ENCODE data around the gene SPATA17. TPM values are rescaled to one million over a fixed set of nuclear protein-coding genes. Genes with fewer than 3 reads are reported as not detected.

SPATA17 gene
- polyA plus RNA-seq, 1 donor (not counting 4 experiments of a cell fraction or from before 2014, with no cell fraction given): 1.8 TPM

DNA sequence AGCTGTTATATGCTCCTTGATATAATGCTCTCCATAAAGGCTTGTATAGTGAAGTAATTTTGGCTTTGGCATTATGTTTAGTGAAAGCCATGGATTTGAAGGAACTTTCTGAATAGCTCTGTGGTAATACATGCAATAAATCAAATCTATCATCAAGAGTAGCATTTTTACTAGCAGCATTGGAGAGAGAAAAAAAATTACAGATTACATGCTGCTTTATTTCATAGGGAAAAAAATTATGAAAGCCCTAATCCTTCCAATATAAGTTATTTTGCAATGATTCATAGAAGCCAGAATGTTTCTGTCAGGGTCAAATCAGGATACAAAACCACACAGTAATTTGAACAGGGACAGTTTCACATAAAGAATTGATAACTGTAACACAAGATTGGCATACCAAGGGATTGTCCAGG lies 250.0 kb downstream of the SPATA17 start:
- TF ChIP-seq, protein P1, sequence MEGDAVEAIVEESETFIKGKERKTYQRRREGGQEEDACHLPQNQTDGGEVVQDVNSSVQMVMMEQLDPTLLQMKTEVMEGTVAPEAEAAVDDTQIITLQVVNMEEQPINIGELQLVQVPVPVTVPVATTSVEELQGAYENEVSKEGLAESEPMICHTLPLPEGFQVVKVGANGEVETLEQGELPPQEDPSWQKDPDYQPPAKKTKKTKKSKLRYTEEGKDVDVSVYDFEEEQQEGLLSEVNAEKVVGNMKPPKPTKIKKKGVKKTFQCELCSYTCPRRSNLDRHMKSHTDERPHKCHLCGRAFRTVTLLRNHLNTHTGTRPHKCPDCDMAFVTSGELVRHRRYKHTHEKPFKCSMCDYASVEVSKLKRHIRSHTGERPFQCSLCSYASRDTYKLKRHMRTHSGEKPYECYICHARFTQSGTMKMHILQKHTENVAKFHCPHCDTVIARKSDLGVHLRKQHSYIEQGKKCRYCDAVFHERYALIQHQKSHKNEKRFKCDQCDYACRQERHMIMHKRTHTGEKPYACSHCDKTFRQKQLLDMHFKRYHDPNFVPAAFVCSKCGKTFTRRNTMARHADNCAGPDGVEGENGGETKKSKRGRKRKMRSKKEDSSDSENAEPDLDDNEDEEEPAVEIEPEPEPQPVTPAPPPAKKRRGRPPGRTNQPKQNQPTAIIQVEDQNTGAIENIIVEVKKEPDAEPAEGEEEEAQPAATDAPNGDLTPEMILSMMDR (optimal IDR thresholded peaks at IDR 0.05 in 1 of 3, IDR thresholded peaks at IDR 0.05 in 1 of 3, conservative IDR thresholded peaks at IDR 0.05 in 1 of 3; ENCODE audit: extremely low read depth in 1 of 3, insufficient read depth in 2 of 3, low read length in 3 of 3): no peak
- TF ChIP-seq EZH2 (IDR thresholded peaks at IDR 0.05; ENCODE audit: low read length): no peak
- Histone ChIP-seq H2AFZ (ENCODE audit: control insufficient read depth, low read length) (no peak overlapping the region), H3K9me1 (ENCODE audit: control insufficient read depth, extremely low read depth, insufficient read depth, low read length) (no peaks in the 10 kb centered on the region), H3K27me3 (ENCODE audit: control insufficient read depth, extremely low read depth, insufficient read depth, low read length) (no peaks in the 10 kb centered on the region), H3K9me3 (ENCODE audit: control insufficient read depth, low read depth, low read length) (no peaks in the 10 kb centered on the region), H3K36me3 (ENCODE audit: control insufficient read depth in 2 of 2, extremely low read depth in 1 of 2, insufficient read depth in 2 of 2, low read length in 2 of 2) (no peaks in the 10 kb centered on the region), H3K4me2 (ENCODE audit: control insufficient read depth, extremely low read depth, insufficient read depth, low read depth, low read length) (no peak overlapping the region), H3K4me1 (ENCODE audit: control insufficient read depth, extremely low read depth, insufficient read depth, low read length) (no peaks in the 10 kb centered on the region), H3K79me2 (ENCODE audit: control insufficient read depth, insufficient read depth, low read length) (no peaks in the 10 kb centered on the region), H4K20me1 (ENCODE audit: control insufficient read depth, extremely low read depth, insufficient read depth, low read length) (no peaks in the 10 kb centered on the region), H3K9ac (ENCODE audit: control insufficient read depth, extremely low read depth, insufficient read depth, low read length) (no peak overlapping the region), H3K4me3 (ENCODE audit: control insufficient read depth in 2 of 3, extremely low read depth in 1 of 3, insufficient read depth in 2 of 3, low read depth in 1 of 3, low read length in 3 of 3) (no peak overlapping the region), H3K27ac (ENCODE audit: control insufficient read depth, insufficient read depth, low read length) (no peak overlapping the region)
- dilution Hi-C loops (cut with MboI; ENCODE audit: extremely low pct_ligation_motif_present, low sequenced_read_pairs): no loop called here
- DNase-seq (ENCODE audit: low read depth, low spot score) (no peak), FAIRE-seq (no peak)

DNA sequence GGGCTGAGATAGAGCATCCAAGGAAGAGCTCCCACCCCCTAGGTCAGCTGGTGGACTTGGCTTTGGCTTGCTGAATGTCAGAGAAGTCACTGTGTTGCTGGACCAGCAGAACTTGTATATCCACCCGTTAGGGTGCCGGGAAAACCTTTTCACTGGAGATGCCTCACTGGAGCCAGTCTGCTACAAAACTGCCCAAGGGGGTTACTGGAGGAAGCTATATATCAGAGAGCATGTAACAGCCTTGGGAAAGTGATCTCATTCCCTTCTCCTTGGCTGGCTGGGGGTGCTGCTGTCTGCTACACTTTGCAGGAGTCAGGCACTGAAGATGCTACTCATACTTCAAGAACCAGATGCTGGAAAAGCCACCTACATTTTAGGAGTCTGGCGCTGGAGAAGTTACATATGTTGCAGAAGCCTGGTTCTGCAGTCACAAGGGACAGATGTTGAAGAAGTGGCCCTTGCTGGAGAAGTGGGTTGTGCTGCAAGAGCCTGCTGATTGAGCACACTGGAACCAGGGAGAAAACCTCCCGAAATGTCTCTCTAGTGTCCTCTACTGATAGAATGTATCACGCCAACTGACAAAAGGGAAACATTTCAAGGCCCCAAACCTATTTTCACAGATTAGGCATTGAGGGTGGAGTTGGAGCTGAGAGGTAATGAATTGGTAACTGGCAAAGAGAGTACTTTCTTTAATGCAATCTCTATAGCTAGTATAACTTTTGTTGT lies 250.6 kb downstream of the SPATA17 start:
- Histone ChIP-seq H2AFZ (ENCODE audit: control insufficient read depth, low read length) (no peak overlapping the region), H3K4me1 (ENCODE audit: control insufficient read depth, extremely low read depth, insufficient read depth, low read length) (no peaks in the 10 kb centered on the region), H3K9ac (ENCODE audit: control insufficient read depth, extremely low read depth, insufficient read depth, low read length) (no peak overlapping the region), H3K9me3 (ENCODE audit: control insufficient read depth, low read depth, low read length) (no peaks in the 10 kb centered on the region), H3K27me3 (ENCODE audit: control insufficient read depth, extremely low read depth, insufficient read depth, low read length) (no peaks in the 10 kb centered on the region), H3K9me1 (ENCODE audit: control insufficient read depth, extremely low read depth, insufficient read depth, low read length) (no peaks in the 10 kb centered on the region), H4K20me1 (ENCODE audit: control insufficient read depth, extremely low read depth, insufficient read depth, low read length) (no peaks in the 10 kb centered on the region), H3K36me3 (ENCODE audit: control insufficient read depth in 2 of 2, extremely low read depth in 1 of 2, insufficient read depth in 2 of 2, low read length in 2 of 2) (no peaks in the 10 kb centered on the region), H3K79me2 (ENCODE audit: control insufficient read depth, insufficient read depth, low read length) (no peaks in the 10 kb centered on the region), H3K4me2 (ENCODE audit: control insufficient read depth, extremely low read depth, insufficient read depth, low read depth, low read length) (no peak overlapping the region), H3K4me3 (ENCODE audit: control insufficient read depth in 2 of 3, extremely low read depth in 1 of 3, insufficient read depth in 2 of 3, low read depth in 1 of 3, low read length in 3 of 3) (no peak overlapping the region), H3K27ac (ENCODE audit: control insufficient read depth, insufficient read depth, low read length) (no peak overlapping the region)
- FAIRE-seq (no peak), DNase-seq (ENCODE audit: low read depth, low spot score) (no peak)
- dilution Hi-C loops (cut with MboI; ENCODE audit: extremely low pct_ligation_motif_present, low sequenced_read_pairs): no loop called here
- TF ChIP-seq, protein P1 (optimal IDR thresholded peaks at IDR 0.05 in 1 of 3, IDR thresholded peaks at IDR 0.05 in 1 of 3, conservative IDR thresholded peaks at IDR 0.05 in 1 of 3; ENCODE audit: extremely low read depth in 1 of 3, insufficient read depth in 2 of 3, low read length in 3 of 3): no peak
- no peak for TF ChIP-seq EZH2 (IDR thresholded peaks at IDR 0.05; ENCODE audit: low read length)
